HepG2 (cell line): ENCODE measurements around the gene ANKRD11. TPM values are rescaled to one million over a fixed set of nuclear protein-coding genes. Genes with fewer than 3 reads are reported as not detected.

Experiments used
- BHLHE40 ChIP-seq: IDR thresholded peaks from 2 replicates; pipeline ENCODE4 v1.6.1; 2011; ENCODE audit warnings: low read length, improper control_type of control experiment
- BRF2 ChIP-seq: sonication (generic); formaldehyde crosslinking; IDR thresholded peaks from 2 replicates; pipeline ENCODE4 v1.8.1; 2022; ENCODE audit warnings: mild to moderate bottlenecking, missing genetic modification reagents
- EEA1 ChIP-seq: sonication (generic); formaldehyde crosslinking; IDR thresholded peaks from 2 replicates; pipeline ENCODE4 v1.5.1; 2020; ENCODE audit warnings: mild to moderate bottlenecking, missing genetic modification reagents, borderline replicate concordance
- FOXM1 ChIP-seq: sonication (generic); formaldehyde crosslinking; IDR thresholded peaks from 2 replicates; pipeline ENCODE4 v1.5.0; 2020; ENCODE audit warnings: missing genetic modification reagents
- GFI1 ChIP-seq: sonication (generic); formaldehyde crosslinking; IDR thresholded peaks from 2 replicates; pipeline ENCODE4 v1.5.0; 2020; ENCODE audit warnings: missing genetic modification reagents, mild to moderate bottlenecking, borderline replicate concordance
- NFE2L1 ChIP-seq: sonication (generic); formaldehyde crosslinking; IDR thresholded peaks from 2 replicates; pipeline ENCODE4 v1.4.0; 2020; ENCODE audit warnings: missing genetic modification reagents, mild to moderate bottlenecking, borderline replicate concordance
- NR2F1 ChIP-seq, 2 experiments: fragments of 450-650 bp in 1 of 2; formaldehyde crosslinking in 1 of 2; IDR thresholded peaks; 2 replicates each; pipeline versions ENCODE4 v1.5.0 to v1.6.1; 2016 to 2020; ENCODE audit warnings: mild to moderate bottlenecking in 1 of 2, missing compliant biosample characterization in 1 of 2, missing genetic modification reagents in 1 of 2, moderate library complexity in 1 of 2
- RARA ChIP-seq: IDR thresholded peaks from 2 replicates; pipeline ENCODE4 v1.6.1; 2016; ENCODE audit warnings: missing genetic modification reagents, missing compliant biosample characterization
- RBFOX2 ChIP-seq: fragments of 200-400 bp; formaldehyde crosslinking; IDR thresholded peaks from 2 replicates; pipeline ENCODE4 v1.6.1; 2017; ENCODE audit warnings: low read depth, mild to moderate bottlenecking, low read length
- ZC3H13 ChIP-seq: sonication (generic); formaldehyde crosslinking; IDR thresholded peaks from 2 replicates; pipeline ENCODE4 v1.8.1; 2023; ENCODE audit warnings: mild to moderate bottlenecking, missing genetic modification reagents, moderate library complexity
- ZNF331 ChIP-seq: sonication (generic); formaldehyde crosslinking; IDR thresholded peaks from 2 replicates; pipeline ENCODE4 v1.4.0; 2020; ENCODE audit warnings: missing genetic modification reagents
- ZNF770 ChIP-seq: sonication (generic); formaldehyde crosslinking; IDR thresholded peaks from 2 replicates; pipeline ENCODE4 v1.5.0; 2020; ENCODE audit warnings: mild to moderate bottlenecking, missing genetic modification reagents
- ZNF816 ChIP-seq: sonication (generic); formaldehyde crosslinking; IDR thresholded peaks from 2 replicates; pipeline ENCODE4 v1.8.0; 2022; ENCODE audit warnings: missing genetic modification reagents, mild to moderate bottlenecking, borderline replicate concordance
- ZNF879 ChIP-seq: sonication (generic); formaldehyde crosslinking; IDR thresholded peaks from 2 replicates; pipeline ENCODE4 v1.8.1; 2023; ENCODE audit warnings: missing genetic modification reagents
- polyA plus RNA-seq, 8 experiments: library from polyadenylated mRNA; depleted of rRNA in 3 of 8; stranded (reverse) in 7 of 8; unstranded in 1 of 8; fragments of >200 nt; fragmentation: Illumina TruSeq in 4 of 8; extraction: Trizol in 4 of 8; gene quantifications; 2 replicates each; pipeline versions ENCODE4 v1.2.1 to v1.2.3, GENCODE V29; 2011 to 2016; ENCODE audit warnings: low read depth in 4 of 8, missing spikeins in 1 of 8, mixed read lengths in 1 of 8; ENCODE audit not compliant: insufficient read depth in 1 of 8
- total RNA-seq, 5 experiments: library from RNA; depleted of rRNA; stranded (reverse); fragments of >200 nt; fragmentation: Illumina TruSeq; extraction: Trizol; gene quantifications; 2 replicates each; pipeline ENCODE4 v1.2.3, GENCODE V29; 2016; ENCODE audit warnings: low read depth in 1 of 5
- TF ChIP-seq, protein P1 (sequence below): sonication (generic); formaldehyde crosslinking; IDR thresholded peaks from 2 replicates; pipeline ENCODE4 v1.8.0; 2022; ENCODE audit warnings: mild to moderate bottlenecking, missing genetic modification reagents, moderate library complexity
- TF ChIP-seq, protein P2 (sequence below): sonication (generic); formaldehyde crosslinking; IDR thresholded peaks from 2 replicates; pipeline ENCODE4 v1.4.0; 2020; ENCODE audit warnings: missing genetic modification reagents, mild to moderate bottlenecking, borderline replicate concordance

Gene ANKRD11
- total and polyA plus RNA-seq, 2 of the 13 experiments (the other 11 are each of a cell fraction or from before 2014, with no cell fraction given): 21.4 to 38.4 TPM

DNA sequence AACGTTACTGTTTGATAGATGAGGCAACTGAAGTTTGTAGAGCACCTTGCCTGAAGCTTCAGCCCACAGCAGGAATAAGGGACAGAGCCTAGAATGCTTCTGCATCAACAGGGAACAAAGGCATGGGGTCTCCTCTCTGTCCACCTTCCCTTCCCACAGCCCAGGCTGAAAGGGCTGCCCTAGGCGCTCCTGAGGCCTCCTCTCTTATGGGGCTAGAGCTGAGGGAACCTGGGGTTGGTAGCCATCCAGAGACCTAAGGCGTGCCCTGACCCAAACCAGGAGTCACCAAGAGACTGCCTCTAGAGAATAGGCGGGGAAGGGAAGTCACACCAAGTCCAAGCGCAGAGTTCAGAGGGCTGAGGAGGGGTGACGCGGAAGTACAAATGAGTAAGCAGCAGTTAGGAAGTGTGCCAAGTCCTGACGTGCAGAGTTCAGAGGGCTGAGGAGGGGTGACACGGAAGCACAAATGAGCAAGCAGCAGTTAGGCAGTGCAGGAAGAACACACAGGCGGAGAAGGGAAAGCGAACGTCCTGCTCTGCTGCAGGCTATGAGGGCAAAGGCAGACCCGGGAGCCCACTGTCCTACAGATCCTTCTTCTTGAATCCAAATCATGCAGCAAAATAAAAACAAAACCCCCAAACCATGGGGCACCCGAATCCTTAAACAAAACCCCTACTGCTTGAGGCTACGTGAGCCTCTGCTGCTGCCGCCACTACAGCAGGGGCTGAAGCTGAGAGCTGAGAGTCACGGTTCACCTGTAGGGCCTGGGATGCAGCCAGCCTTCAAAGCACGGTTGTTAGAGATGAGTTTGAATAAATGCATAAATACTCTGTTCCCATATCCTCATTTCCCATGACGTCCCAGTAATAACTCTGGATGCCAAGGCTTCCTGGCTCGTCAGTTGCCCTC, 15.1 kb upstream of the ANKRD11 start (continued):
- TF ChIP-seq, protein P1, sequence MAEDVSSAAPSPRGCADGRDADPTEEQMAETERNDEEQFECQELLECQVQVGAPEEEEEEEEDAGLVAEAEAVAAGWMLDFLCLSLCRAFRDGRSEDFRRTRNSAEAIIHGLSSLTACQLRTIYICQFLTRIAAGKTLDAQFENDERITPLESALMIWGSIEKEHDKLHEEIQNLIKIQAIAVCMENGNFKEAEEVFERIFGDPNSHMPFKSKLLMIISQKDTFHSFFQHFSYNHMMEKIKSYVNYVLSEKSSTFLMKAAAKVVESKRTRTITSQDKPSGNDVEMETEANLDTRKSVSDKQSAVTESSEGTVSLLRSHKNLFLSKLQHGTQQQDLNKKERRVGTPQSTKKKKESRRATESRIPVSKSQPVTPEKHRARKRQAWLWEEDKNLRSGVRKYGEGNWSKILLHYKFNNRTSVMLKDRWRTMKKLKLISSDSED: no peak
- peak; percentile 96 for TF ChIP-seq RARA (CRISPR knock-in tag)
- no peak for TF ChIP-seq ZNF770
- peak; percentile 78 for TF ChIP-seq BHLHE40
- peak; percentile 66; the same call in 1 of the 2 replicates for TF ChIP-seq BRF2 (CRISPR knock-in tag)
- TF ChIP-seq FOXM1 (CRISPR knock-in tag): no peak
- TF ChIP-seq ZNF331 (CRISPR knock-in tag): peak; percentile 89
- 0 out of 2 replicates have a peak, but pooled peaks have one; percentile 68 for TF ChIP-seq ZNF816 (CRISPR knock-in tag)
- no peak for TF ChIP-seq ZNF879
- TF ChIP-seq GFI1 (CRISPR knock-in tag): peak; percentile 12; the same call in 1 of the 2 replicates
- TF ChIP-seq, protein P2, sequence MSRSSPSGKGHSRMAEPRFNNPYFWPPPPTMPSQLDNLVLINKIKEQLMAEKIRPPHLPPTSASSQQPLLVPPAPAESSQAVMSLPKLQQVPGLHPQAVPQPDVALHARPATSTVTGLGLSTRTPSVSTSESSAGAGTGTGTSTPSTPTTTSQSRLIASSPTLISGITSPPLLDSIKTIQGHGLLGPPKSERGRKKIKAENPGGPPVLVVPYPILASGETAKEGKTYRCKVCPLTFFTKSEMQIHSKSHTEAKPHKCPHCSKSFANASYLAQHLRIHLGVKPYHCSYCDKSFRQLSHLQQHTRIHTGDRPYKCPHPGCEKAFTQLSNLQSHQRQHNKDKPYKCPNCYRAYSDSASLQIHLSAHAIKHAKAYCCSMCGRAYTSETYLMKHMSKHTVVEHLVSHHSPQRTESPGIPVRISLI: 0 out of 2 replicates have a peak, but pooled peaks have one; percentile 72
- TF ChIP-seq NFE2L1 (CRISPR knock-in tag): peak; percentile 70
- TF ChIP-seq NR2F1 (CRISPR knock-in tag; IDR thresholded peaks at IDR 0.05): peak; percentile 64 to 82; a peak in 3 of 4 replicates
- no peak for TF ChIP-seq EEA1 (CRISPR knock-in tag)
- peak; percentile 65 for TF ChIP-seq RBFOX2
- TF ChIP-seq ZC3H13 (CRISPR knock-in tag): peak; percentile 88
